AG04450 (cell line): ENCODE measurements around the gene RSPH4A. TPM values are rescaled to one million over a fixed set of nuclear protein-coding genes. Genes with fewer than 3 reads are reported as not detected.
"Not testable (repeated sequence)": the region's sequence is repeated elsewhere in the genome, so short reads cannot be mapped to it uniquely, and the experiment has no call there.

Experiments used
- CTCF ChIA-PET: fragments of 300-600, 350-600 bp; formaldehyde crosslinking; extraction: SDS; loops from one replicate; lab custom pipeline; 2022; ENCODE audit warnings: antibody characterized with exemption, inconsistent platforms; lab: Charles Lee
- POLR2A ChIA-PET: fragments of 350-600 bp; formaldehyde crosslinking; extraction: SDS; loops from one replicate; lab custom pipeline; 2021; ENCODE audit warnings: antibody characterized with exemption, inconsistent platforms; lab: Yijun Ruan, JAX
- DNase-seq: peaks from one replicate; pipeline ENCODE4 v3.0.0-alpha.2; 2011; ENCODE audit warnings: low read depth, low spot score
- H3K27ac ChIP-seq: one replicate; pipeline ENCODE4 v1.5.1; 2012; ENCODE audit warnings: low read depth, low read length, control low read depth
- H3K27me3 ChIP-seq: one replicate; pipeline ENCODE4 v1.6.0; 2012; ENCODE audit warnings: low read length; ENCODE audit not compliant: control insufficient read depth, insufficient read depth
- H3K4me3 ChIP-seq: 2 replicates; pipeline ENCODE4 v1.5.1; 2011; ENCODE audit warnings: mild to moderate bottlenecking, low read depth, low read length, control low read depth
- H3K9me3 ChIP-seq: 2 replicates; pipeline ENCODE4 v1.5.1; 2012; ENCODE audit warnings: low read length; ENCODE audit not compliant: control insufficient read depth, insufficient read depth
- CTCF ChIP-seq: IDR thresholded peaks from 2 replicates; pipeline ENCODE4 v1.5.1; 2011; ENCODE audit warnings: low read depth, low read length, control low read depth, inconsistent platforms
- polyA plus RNA-seq: library from polyadenylated mRNA; depleted of rRNA; stranded (reverse); fragments of >200 nt; gene quantifications from 2 replicates; pipeline ENCODE4 v1.2.3, GENCODE V29; 2011

The RSPH4A gene
- polyA plus RNA-seq, 1 experiment = 0.09 TPM

- Histone ChIP-seq H3K27me3 (no peaks in the 10 kb centered on the region), H3K9me3 (no peaks in the 10 kb centered on the region), H3K27ac (no peak overlapping the region), H3K4me3 (no peak overlapping the region)
- no peak for DNase-seq
- POLR2A ChIA-PET = no interaction called here
- no peak for TF ChIP-seq CTCF
- CTCF ChIA-PET = no interaction called here
These were observed 47.0 kb downstream of the RSPH4A start for GRCh38 chr6:116663308-116663707.

DNA sequence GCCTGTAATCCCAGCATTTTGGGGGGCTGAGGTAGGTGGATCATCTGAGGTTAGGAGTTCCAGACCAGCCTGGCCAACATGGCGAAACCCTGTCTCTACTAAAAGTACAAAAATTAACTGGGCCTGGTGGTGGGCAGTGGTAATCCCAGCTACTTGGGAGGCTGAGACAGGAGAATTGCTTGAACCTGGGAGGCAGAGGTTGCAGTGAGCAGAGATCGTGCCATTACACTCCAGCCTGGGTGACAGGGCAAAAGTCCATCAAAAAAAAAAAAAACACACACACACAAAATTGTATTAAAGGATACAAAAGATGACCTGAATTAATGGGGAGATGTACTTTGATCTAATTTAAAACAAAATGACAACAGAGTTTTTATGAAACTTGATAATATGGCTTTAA, 47.9 kb downstream of the RSPH4A start:
- H3K9me3 ChIP-seq, POLR2A ChIA-PET, H3K4me3 ChIP-seq, DNase-seq, H3K27ac ChIP-seq, H3K27me3 ChIP-seq: not testable (repeated sequence)
- CTCF ChIA-PET = interaction anchor here (0.9 to 1.0 kb wide), 2 partner anchors 18 to 29 kb away, joined by 3 read pairs; no protein-coding TSS in a partner anchor

GRCh38 chr6:116665464-116665863, 49.2 kb downstream of the RSPH4A start:
- Histone ChIP-seq H3K27me3 (no peaks in the 10 kb centered on the region), H3K9me3 (no peaks in the 10 kb centered on the region), H3K4me3 (peak overlapping the region; percentile 23), H3K27ac (no peak overlapping the region)
- ChIA-PET CTCF (interaction anchor here (1.0 to 1.5 kb wide), 2 partner anchors 15 to 31 kb away, joined by 3 read pairs; no protein-coding TSS in a partner anchor), POLR2A (interaction anchor here (0.6 kb wide), 1 partner anchor 16 kb away, joined by 3 read pairs; no protein-coding TSS in a partner anchor)
- TF ChIP-seq CTCF = no peak
- DNase-seq = no peak

DNA sequence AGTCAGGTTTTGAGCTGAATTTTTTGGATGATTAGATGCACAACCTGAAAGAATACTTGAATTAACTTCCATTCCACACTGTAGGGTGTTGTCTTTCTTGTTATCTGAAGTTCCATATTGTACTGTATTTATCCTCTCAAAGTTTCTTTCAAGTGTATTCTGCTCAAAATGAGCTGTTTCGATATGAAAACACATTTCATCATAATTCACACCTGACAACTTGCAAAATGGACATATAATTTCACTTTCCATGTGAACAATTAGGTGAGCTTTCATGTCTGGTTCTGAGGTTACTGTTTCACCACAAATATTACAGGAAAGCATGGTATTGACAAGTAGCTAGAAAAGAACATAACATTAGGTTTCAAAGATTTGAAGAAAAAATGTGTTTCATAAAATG, 50.6 kb downstream of the RSPH4A start:
- H3K27ac ChIP-seq = no peak overlapping the region
- POLR2A ChIA-PET = no interaction called here
- no peak for DNase-seq
- H3K4me3 ChIP-seq = peak overlapping the region; percentile 35
- CTCF ChIA-PET = interaction anchor here (0.7 to 1.5 kb wide), 4 partner anchors 14 to 452 kb away, joined by 3 to 5 read pairs (median 4); no protein-coding TSS in a partner anchor
- no peaks in the 10 kb centered on the region for H3K9me3 ChIP-seq
- TF ChIP-seq CTCF = no peak
- H3K27me3 ChIP-seq = peaks cover 8% of the 10 kb centered on the region

GRCh38 chr6:116667623-116668022, 51.3 kb downstream of the RSPH4A start:
- CTCF ChIA-PET = interaction anchor here (1.3 to 1.4 kb wide), 2 partner anchors 399 to 450 kb away, joined by 4 to 5 read pairs; no protein-coding TSS in a partner anchor
- no peak for DNase-seq
- POLR2A ChIA-PET = no interaction called here
- no peak for TF ChIP-seq CTCF
- H3K27ac ChIP-seq = no peak overlapping the region
- H3K27me3 ChIP-seq = peaks cover 8% of the 10 kb centered on the region
- no peaks in the 10 kb centered on the region for H3K9me3 ChIP-seq
- peak overlapping the region; percentile 100 for H3K4me3 ChIP-seq
